A673 (cell line): Measurements from ENCODE around the gene KIF26B. TPM values are rescaled to one million over a fixed set of nuclear protein-coding genes. Genes with fewer than 3 reads are reported as not detected.

Source experiments
- BruUV-seq: library from RNA; stranded (reverse); fragments of 400-500 nt; replicated peaks from 2 replicates; lab custom pipeline; 2021; lab: Mats Ljungman, UMichigan
- CTCF ChIA-PET: fragments of 300-600 bp; sonication (Branson Sonifier 250); formaldehyde crosslinking; loops from one replicate; lab custom pipeline; 2022; ENCODE audit warnings: antibody characterized with exemption; lab: Charles Lee
- POLR2A ChIA-PET: fragments of 300-600 bp; sonication (Branson Sonifier 250); formaldehyde crosslinking; loops from one replicate; lab custom pipeline; 2022; ENCODE audit warnings: antibody characterized with exemption; ENCODE audit not compliant: low non-redundant PET; lab: Charles Lee
- DNase-seq: peaks from one replicate; pipeline ENCODE4 v3.0.0-alpha.2; 2015; ENCODE audit warnings: low spot score
- H3K27ac ChIP-seq: fragments of 200-600 bp; sonication (generic); 2 replicates; pipeline ENCODE4 v1.5.1; 2016; ENCODE audit warnings: mixed run types, low read depth, mild to moderate bottlenecking, mixed read lengths, antibody characterized with exemption, low read length; ENCODE audit not compliant: poor library complexity, severe bottlenecking
- H3K27me3 ChIP-seq: fragments of 200-600 bp; sonication (generic); replicated peaks from 2 replicates; pipeline ENCODE4 v1.6.1; 2017; ENCODE audit warnings: mixed run types, low read depth, mild to moderate bottlenecking, mixed read lengths, antibody characterized with exemption, low read length; ENCODE audit not compliant: insufficient read depth, poor library complexity
- H3K36me3 ChIP-seq: fragments of 200-600 bp; sonication (generic); 2 replicates; pipeline ENCODE4 v1.6.1; 2016; ENCODE audit warnings: mixed run types, mild to moderate bottlenecking, mixed read lengths, antibody characterized with exemption, low read length; ENCODE audit not compliant: insufficient read depth, poor library complexity, severe bottlenecking
- H3K4me1 ChIP-seq: fragments of 200-600 bp; sonication (generic); 2 replicates; pipeline ENCODE4 v1.6.1; 2017; ENCODE audit warnings: mixed run types, mild to moderate bottlenecking, mixed read lengths, antibody characterized with exemption, low read length; ENCODE audit not compliant: insufficient read depth, poor library complexity, severe bottlenecking
- H3K4me3 ChIP-seq: fragments of 200-600 bp; sonication (generic); 2 replicates; pipeline ENCODE4 v1.5.1; 2016; ENCODE audit warnings: low read depth, mixed run types, mild to moderate bottlenecking, mixed read lengths, low read length; ENCODE audit not compliant: poor library complexity, severe bottlenecking
- H3K9me3 ChIP-seq: fragments of 200-600 bp; sonication (generic); 2 replicates; pipeline ENCODE4 v1.6.1; 2016; ENCODE audit warnings: mixed run types, low read depth, mild to moderate bottlenecking, mixed read lengths, antibody characterized with exemption, low read length; ENCODE audit not compliant: poor library complexity, severe bottlenecking
- EZH2 ChIP-seq: fragments of 200-600 bp; sonication (generic); IDR thresholded peaks from 2 replicates; pipeline ENCODE4 v1.6.1; 2017; ENCODE audit warnings: borderline replicate concordance, low read depth, mild to moderate bottlenecking, mixed read lengths, antibody characterized with exemption, low read length; ENCODE audit not compliant: poor library complexity, severe bottlenecking
- intact Hi-C: fragments of 100-400 bp; cut with micrococcal nuclease; formaldehyde crosslinking; loops from one replicate; pipeline ENCODE4 v1.10.0; 2022; ENCODE audit not compliant: unreplicated experiment
- total RNA-seq: library from RNA; stranded (reverse); gene quantifications from 2 replicates; pipeline ENCODE4 v1.2.3, GENCODE V29; 2021
- TF ChIP-seq, protein P1 (sequence below): fragments of 300-800, 200-600 bp; sonication (generic); conservative IDR thresholded peaks from 2 replicates; pipeline ENCODE4 v1.5.1; 2017; ENCODE audit warnings: low read depth, mild to moderate bottlenecking, antibody characterized with exemption, low read length, moderate library complexity, mixed read lengths

The KIF26B gene
- total RNA-seq, 1 experiment from 2014 or later: not detected

- no TSS peak for BruUV-seq
Observed at GRCh38 chr1:245650441-245650960, 495.7 kb downstream of the KIF26B start.

GRCh38 chr1:245651093-245651492 lies 496.3 kb downstream of the KIF26B start:
- intact Hi-C loops: no loop called here
- peaks cover 15% of the 10 kb centered on the region for H3K27me3 ChIP-seq
- TF ChIP-seq EZH2: no peak
- TF ChIP-seq, protein P1, sequence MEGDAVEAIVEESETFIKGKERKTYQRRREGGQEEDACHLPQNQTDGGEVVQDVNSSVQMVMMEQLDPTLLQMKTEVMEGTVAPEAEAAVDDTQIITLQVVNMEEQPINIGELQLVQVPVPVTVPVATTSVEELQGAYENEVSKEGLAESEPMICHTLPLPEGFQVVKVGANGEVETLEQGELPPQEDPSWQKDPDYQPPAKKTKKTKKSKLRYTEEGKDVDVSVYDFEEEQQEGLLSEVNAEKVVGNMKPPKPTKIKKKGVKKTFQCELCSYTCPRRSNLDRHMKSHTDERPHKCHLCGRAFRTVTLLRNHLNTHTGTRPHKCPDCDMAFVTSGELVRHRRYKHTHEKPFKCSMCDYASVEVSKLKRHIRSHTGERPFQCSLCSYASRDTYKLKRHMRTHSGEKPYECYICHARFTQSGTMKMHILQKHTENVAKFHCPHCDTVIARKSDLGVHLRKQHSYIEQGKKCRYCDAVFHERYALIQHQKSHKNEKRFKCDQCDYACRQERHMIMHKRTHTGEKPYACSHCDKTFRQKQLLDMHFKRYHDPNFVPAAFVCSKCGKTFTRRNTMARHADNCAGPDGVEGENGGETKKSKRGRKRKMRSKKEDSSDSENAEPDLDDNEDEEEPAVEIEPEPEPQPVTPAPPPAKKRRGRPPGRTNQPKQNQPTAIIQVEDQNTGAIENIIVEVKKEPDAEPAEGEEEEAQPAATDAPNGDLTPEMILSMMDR: no peak
- no peaks in the 10 kb centered on the region for H3K36me3 ChIP-seq
- DNase-seq: no peak
- no peak overlapping the region for H3K27ac ChIP-seq
- no peaks in the 10 kb centered on the region for H3K4me1 ChIP-seq
- H3K4me3 ChIP-seq: no peak overlapping the region
- H3K9me3 ChIP-seq: no peaks in the 10 kb centered on the region
- BruUV-seq: no TSS peak
- ChIA-PET POLR2A (no interaction called here), CTCF (no interaction called here)

More at GRCh38 chr1:245650441-245650960, 495.7 kb downstream of the KIF26B start:
- Histone ChIP-seq H3K27ac (no peak overlapping the region), H3K4me3 (no peak overlapping the region), H3K4me1 (no peaks in the 10 kb centered on the region), H3K9me3 (no peaks in the 10 kb centered on the region), H3K36me3 (no peaks in the 10 kb centered on the region), H3K27me3 (peaks cover 15% of the 10 kb centered on the region)
- ChIA-PET POLR2A (no interaction called here), CTCF (no interaction called here)
- intact Hi-C loops: no loop called here
- no peak for DNase-seq
- TF ChIP-seq EZH2: no peak
- TF ChIP-seq, protein P1: no peak

DNA sequence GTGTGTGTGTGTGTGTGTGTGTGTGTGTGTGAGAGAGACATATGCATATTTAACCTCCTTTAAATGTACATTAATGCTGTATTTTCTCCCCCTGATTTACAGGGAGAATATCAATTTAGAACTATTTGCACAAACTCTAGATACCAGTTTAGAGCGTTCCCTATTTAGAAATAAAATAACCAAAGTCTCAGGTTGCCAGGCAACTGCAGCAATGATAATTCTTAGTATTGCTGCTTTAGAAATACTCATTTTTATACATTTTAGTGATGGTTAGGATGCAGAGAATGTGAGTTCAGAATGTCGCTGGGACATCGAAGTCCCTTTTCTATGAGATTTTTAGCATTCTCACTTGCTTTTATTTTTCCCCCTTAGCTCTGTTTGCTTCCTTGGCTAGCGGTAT lies 497.3 kb downstream of the KIF26B start:
- intact Hi-C loops: no loop called here
- no peak overlapping the region for H3K4me3 ChIP-seq
- peaks cover 15% of the 10 kb centered on the region for H3K27me3 ChIP-seq
- H3K4me1 ChIP-seq: no peaks in the 10 kb centered on the region
- no peaks in the 10 kb centered on the region for H3K9me3 ChIP-seq
- DNase-seq: no peak
- CTCF ChIA-PET: no interaction called here
- POLR2A ChIA-PET: no interaction called here
- no peak for TF ChIP-seq EZH2
- TF ChIP-seq, protein P1: no peak
- no peak overlapping the region for H3K27ac ChIP-seq
- no peaks in the 10 kb centered on the region for H3K36me3 ChIP-seq
- BruUV-seq: no TSS peak
